H1 (cell line): ENCODE data around the gene DUSP9. TPM values are rescaled to one million over a fixed set of nuclear protein-coding genes. Genes with fewer than 3 reads are reported as not detected.

Source experiments
- CTCF ChIA-PET: fragments of 300-600 bp; sonication (Branson Sonifier 250); formaldehyde crosslinking; loops from one replicate; lab custom pipeline; 2021; ENCODE audit not compliant: partially characterized antibody; lab: Charles Lee
- POLR2A ChIA-PET: fragments of 300-600 bp; sonication (Branson Sonifier 250); formaldehyde crosslinking; loops from one replicate; lab custom pipeline; 2021; ENCODE audit warnings: inconsistent platforms; ENCODE audit not compliant: partially characterized antibody; lab: Charles Lee
- DNase-seq, 2 experiments: peaks; one replicate each; pipeline versions ENCODE4 v3.0.0 to v3.0.0-alpha.2; 2010 to 2022; ENCODE audit warnings: low spot score in 2 of 2, low read depth in 1 of 2, mixed read lengths in 1 of 2
- FAIRE-seq: peaks from 2 replicates; lab custom pipeline; 2011; peaks lifted over from hg19 to GRCh38; lab: Jason Lieb, UNC
- H2AFZ ChIP-seq: 2 replicates; pipeline ENCODE4 v1.8.1; 2012; ENCODE audit warnings: low read length, inconsistent platforms
- H2AK5ac ChIP-seq: 2 replicates; pipeline ENCODE4 v1.6.1; 2013; ENCODE audit warnings: low read depth, low read length
- H2BK120ac ChIP-seq: replicated peaks from 2 replicates; pipeline ENCODE3; 2013; ENCODE audit warnings: low read depth, low read length, inconsistent platforms
- H2BK12ac ChIP-seq: 2 replicates; pipeline ENCODE4 v1.6.1; 2013; ENCODE audit warnings: low read depth, low read length
- H2BK15ac ChIP-seq: 2 replicates; pipeline ENCODE4 v1.6.1; 2013; ENCODE audit warnings: low read length
- H2BK20ac ChIP-seq: 2 replicates; pipeline ENCODE4 v1.6.1; 2013; ENCODE audit warnings: low read length
- H2BK5ac ChIP-seq: 2 replicates; pipeline ENCODE4 v1.6.1; 2013; ENCODE audit warnings: low read depth, low read length
- H3K14ac ChIP-seq: 2 replicates; pipeline ENCODE4 v1.6.1; 2013; ENCODE audit warnings: inconsistent platforms; ENCODE audit not compliant: insufficient read length
- H3K18ac ChIP-seq: 2 replicates; pipeline ENCODE4 v1.6.1; 2013; ENCODE audit warnings: low read length; ENCODE audit errors: extremely low read depth
- H3K23ac ChIP-seq: 2 replicates; pipeline ENCODE4 v1.6.1; 2013; ENCODE audit warnings: inconsistent platforms; ENCODE audit not compliant: insufficient read length
- H3K23me2 ChIP-seq: 2 replicates; pipeline ENCODE4 v1.6.1; 2013; ENCODE audit warnings: low read depth, low read length
- H3K27ac ChIP-seq: 2 replicates; pipeline ENCODE4 v1.6.1; 2011; ENCODE audit warnings: low read depth, low read length, inconsistent platforms
- H3K27me3 ChIP-seq, 4 experiments: replicated peaks in 1 of 4; 1 replicate in 1 of 4; 2 replicates in 3 of 4; pipeline versions ENCODE4 v1.6.1 to v1.8.1; 2011 to 2013; ENCODE audit warnings: low read length in 3 of 4, mild to moderate bottlenecking in 3 of 4, inconsistent platforms in 2 of 4, mixed read lengths in 2 of 4, moderate library complexity in 1 of 4; ENCODE audit not compliant: control insufficient read depth in 3 of 4, insufficient read depth in 3 of 4; ENCODE audit errors: extremely low read depth in 1 of 4
- H3K36me3 ChIP-seq, 4 experiments: 2 replicates each; pipeline versions ENCODE4 v1.6.1 to v1.8.1; 2011 to 2013; ENCODE audit warnings: mild to moderate bottlenecking in 4 of 4, low read length in 3 of 4, moderate library complexity in 2 of 4, control low read depth in 1 of 4, inconsistent platforms in 1 of 4; ENCODE audit not compliant: insufficient read depth in 4 of 4, control insufficient read depth in 2 of 4
- H3K4ac ChIP-seq: replicated peaks from 2 replicates; pipeline ENCODE3; 2013; ENCODE audit warnings: low read length, low read depth, mixed read lengths, inconsistent platforms; ENCODE audit not compliant: insufficient read length
- H3K4me1 ChIP-seq, 4 experiments: replicated peaks in 1 of 4; 1 replicate in 1 of 4; 2 replicates in 3 of 4; pipeline versions ENCODE4 v1.6.1 to v1.8.1; 2011 to 2013; ENCODE audit warnings: low read length in 3 of 4, inconsistent platforms in 2 of 4, mixed read lengths in 1 of 4; ENCODE audit not compliant: insufficient read depth in 4 of 4, control insufficient read depth in 3 of 4
- H3K4me2 ChIP-seq, 2 experiments: 2 replicates each; pipeline versions ENCODE4 v1.6.1 to v1.8.1; 2011 to 2013; ENCODE audit warnings: low read depth in 2 of 2, low read length in 2 of 2, control low read depth in 1 of 2, inconsistent platforms in 1 of 2, mild to moderate bottlenecking in 1 of 2; ENCODE audit not compliant: insufficient read depth in 1 of 2
- H3K4me3 ChIP-seq, 4 experiments: fragments of 200-600, 300-600 bp in 1 of 4; sonication (generic), shearing (Covaris generic), sonication (Bioruptor Twin) in 1 of 4; 2 replicates each; pipeline versions ENCODE4 v1.5.1 to v1.8.1; 2011 to 2016; ENCODE audit warnings: low read length in 4 of 4, low read depth in 3 of 4, control low read depth in 2 of 4, inconsistent platforms in 2 of 4, mild to moderate bottlenecking in 2 of 4, mixed read lengths in 1 of 4, moderate library complexity in 1 of 4; ENCODE audit not compliant: insufficient read depth in 2 of 4; ENCODE audit errors: extremely low read depth in 1 of 4
- H3K56ac ChIP-seq: replicated peaks from 2 replicates; pipeline ENCODE3; 2013; ENCODE audit warnings: low read depth, mild to moderate bottlenecking, mixed read lengths, low read length, inconsistent platforms; ENCODE audit not compliant: insufficient read length
- H3K79me1 ChIP-seq: 2 replicates; pipeline ENCODE4 v1.6.1; 2013; ENCODE audit warnings: low read depth, low read length, control low read depth
- H3K79me2 ChIP-seq, 2 experiments: 2 replicates each; pipeline versions ENCODE4 v1.6.1 to v1.8.1; 2012 to 2013; ENCODE audit warnings: low read length in 2 of 2, mild to moderate bottlenecking in 2 of 2, inconsistent platforms in 1 of 2; ENCODE audit not compliant: insufficient read depth in 2 of 2, control insufficient read depth in 1 of 2
- H3K9ac ChIP-seq, 4 experiments: replicated peaks in 1 of 4; 1 replicate in 1 of 4; 2 replicates in 3 of 4; pipeline versions ENCODE4 v1.6.1 to v1.8.1; 2011 to 2013; ENCODE audit warnings: low read depth in 3 of 4, low read length in 3 of 4, control low read depth in 2 of 4, mild to moderate bottlenecking in 2 of 4, moderate library complexity in 2 of 4, inconsistent platforms in 1 of 4; ENCODE audit errors: extremely low read depth in 1 of 4
- H3K9me3 ChIP-seq, 2 experiments: 2 replicates each; pipeline versions ENCODE4 v1.6.1 to v1.8.1; 2012 to 2013; ENCODE audit warnings: mild to moderate bottlenecking in 2 of 2, moderate library complexity in 2 of 2, control low read depth in 1 of 2, inconsistent platforms in 1 of 2, low read depth in 1 of 2, low read length in 1 of 2, mixed read lengths in 1 of 2; ENCODE audit not compliant: insufficient read depth in 2 of 2
- H4K20me1 ChIP-seq, 2 experiments: replicated peaks in 1 of 2; 2 replicates each; pipeline versions ENCODE3 to v1.8.1; 2011 to 2013; ENCODE audit warnings: inconsistent platforms in 2 of 2, low read length in 2 of 2, mild to moderate bottlenecking in 1 of 2; ENCODE audit not compliant: insufficient read depth in 2 of 2, control insufficient read depth in 1 of 2
- H4K5ac ChIP-seq: 2 replicates; pipeline ENCODE4 v1.6.1; 2013; ENCODE audit warnings: low read length, low read depth, mixed read lengths, inconsistent platforms; ENCODE audit not compliant: insufficient read length
- H4K8ac ChIP-seq: 2 replicates; pipeline ENCODE4 v1.8.0; 2013; ENCODE audit warnings: mild to moderate bottlenecking, moderate library complexity, low read length, inconsistent platforms; ENCODE audit not compliant: insufficient read depth; ENCODE audit errors: extremely low read depth
- H4K91ac ChIP-seq: replicated peaks from 2 replicates; pipeline ENCODE3; 2013; ENCODE audit warnings: low read length, mixed read lengths, inconsistent platforms; ENCODE audit not compliant: insufficient read length
- BRCA1 ChIP-seq: IDR thresholded peaks from 2 replicates; pipeline ENCODE4 v1.6.1; 2012; ENCODE audit warnings: low read depth, low read length, improper control_type of control experiment
- CBX8 ChIP-seq: fragments of 300-800, 300-1000 bp; sonication (generic); IDR thresholded peaks from 2 replicates; pipeline ENCODE4 v1.7.1; 2016; ENCODE audit warnings: low read depth, low read length, borderline replicate concordance
- FOSL1 ChIP-seq: IDR thresholded peaks from 2 replicates; pipeline ENCODE4 v1.6.1; 2011; ENCODE audit warnings: mild to moderate bottlenecking, low read depth, low read length, moderate library complexity; ENCODE audit not compliant: insufficient read depth
- GABPA ChIP-seq: IDR thresholded peaks from 2 replicates; pipeline ENCODE4 v1.6.1; 2011; ENCODE audit warnings: mild to moderate bottlenecking, low read length, moderate library complexity, borderline replicate concordance; ENCODE audit not compliant: insufficient read depth
- HDAC2 ChIP-seq, 2 experiments: fragments of 300-600 bp in 1 of 2; sonication (generic) in 1 of 2; IDR thresholded peaks; 2 replicates each; pipeline ENCODE4 v1.6.1; 2011 to 2012; ENCODE audit warnings: low read depth in 2 of 2, low read length in 2 of 2, mild to moderate bottlenecking in 2 of 2, moderate library complexity in 2 of 2, borderline replicate concordance in 1 of 2, inconsistent platforms in 1 of 2
- POLR2AphosphoS5 ChIP-seq: IDR thresholded peaks from 2 replicates; pipeline ENCODE4 v1.6.1; 2011; ENCODE audit warnings: low read depth, low read length
- SRF ChIP-seq: IDR thresholded peaks from 2 replicates; pipeline ENCODE4 v1.6.1; 2011; ENCODE audit warnings: mild to moderate bottlenecking, low read depth, low read length, moderate library complexity
- TEAD4 ChIP-seq: IDR thresholded peaks from 2 replicates; pipeline ENCODE4 v1.6.1; 2012; ENCODE audit warnings: low read depth, low read length, inconsistent platforms, mixed read lengths
- WGBS, 2 experiments: shearing (Covaris generic) in 1 of 2; methylation state at CpG; one replicate each; pipeline versions ENCODE4 v1.1.6 to v1.1.7; 2013 to 2015; ENCODE audit warnings: low lambda C conversion rate in 2 of 2, mixed read lengths in 2 of 2, inconsistent platforms in 1 of 2, low coverage in 1 of 2, missing lambda C conversion rate in 1 of 2; ENCODE audit not compliant: insufficient replicate concordance in 2 of 2, insufficient coverage in 1 of 2, insufficient read length in 1 of 2; ENCODE audit errors: extremely low coverage in 1 of 2, missing lambda C conversion rate in 1 of 2; 5-methylcytosine and 5-hydroxymethylcytosine counted together
- polyA plus RNA-seq, 7 experiments: library from polyadenylated mRNA; depleted of rRNA in 3 of 7; stranded (reverse) in 5 of 7; unstranded in 2 of 7; fragments of >200 nt in 5 of 7; fragments of 200-250 nt in 2 of 7; gene quantifications; 1 replicate in 5 of 7; 2 replicates in 1 of 7; 4 replicates in 1 of 7; pipeline versions ENCODE4 v1.2.1 to v1.2.3, GENCODE V29; 2011 to 2013; ENCODE audit warnings: missing spikeins in 2 of 7, mixed read lengths in 2 of 7
- total RNA-seq: library from RNA; stranded (reverse); fragmentation: NEBNext Ultra II Directional; extraction: Animal tissue kit (Norgen Biotek cat#: 25700); gene quantifications from 2 replicates; pipeline ENCODE4 v1.2.1, GENCODE V29; 2021
- TF ChIP-seq, protein P1 (sequence below): IDR thresholded peaks from 2 replicates; pipeline ENCODE4 v1.6.1; 2012; ENCODE audit warnings: inconsistent platforms

DUSP9 gene
- total and polyA plus RNA-seq, 2 of the 8 experiments (the other 6 are each of a cell fraction or from before 2014, with no cell fraction given): 0.80 to 1.1 TPM

DNA sequence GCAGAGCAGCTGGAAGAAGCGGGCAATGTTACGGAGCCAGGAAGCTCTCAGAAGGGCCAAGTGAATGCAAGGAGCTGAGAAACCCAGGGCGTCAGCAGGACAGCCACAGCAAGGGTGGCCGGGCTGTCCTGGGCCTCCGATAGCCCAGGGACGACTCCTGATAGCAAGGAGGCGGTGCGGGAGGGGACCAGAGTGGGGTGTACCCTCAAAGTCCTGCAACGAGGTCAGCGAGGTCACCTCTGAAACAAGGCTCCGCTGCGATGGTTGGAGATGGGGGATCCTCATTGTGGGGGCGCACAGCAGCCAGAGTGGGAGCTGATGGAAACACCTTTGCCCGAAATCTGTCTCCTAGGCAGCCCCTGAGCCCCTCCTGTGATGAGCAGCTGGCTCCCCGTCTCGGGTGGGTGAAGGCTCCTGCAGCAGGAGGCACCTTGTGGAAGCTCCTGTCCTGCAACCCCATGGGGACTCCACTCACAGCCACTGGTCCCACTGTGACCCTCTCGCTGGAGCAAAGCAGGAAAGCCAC is 43.8 kb upstream of the DUSP9 start:
- Histone ChIP-seq H4K8ac (no peak overlapping the region), H3K27me3 (peaks cover 0 to 8% (median 0%) of the 10 kb centered on the region in 4 experiments; a peak in 3 of 7 replicates), H2BK20ac (no peak overlapping the region), H3K14ac (no peak overlapping the region), H3K4ac (no peak overlapping the region)
- 85% methylated on average over 17 of the region's 17 CpGs; no CpG with 5 or more reads in 1 of the 2 experiments for WGBS, 2 experiments
- no peak for TF ChIP-seq BRCA1
- no peak for TF ChIP-seq CBX8
- no peak for TF ChIP-seq SRF
- no peak for TF ChIP-seq TEAD4
- TF ChIP-seq POLR2AphosphoS5: no peak
- TF ChIP-seq, protein P1, sequence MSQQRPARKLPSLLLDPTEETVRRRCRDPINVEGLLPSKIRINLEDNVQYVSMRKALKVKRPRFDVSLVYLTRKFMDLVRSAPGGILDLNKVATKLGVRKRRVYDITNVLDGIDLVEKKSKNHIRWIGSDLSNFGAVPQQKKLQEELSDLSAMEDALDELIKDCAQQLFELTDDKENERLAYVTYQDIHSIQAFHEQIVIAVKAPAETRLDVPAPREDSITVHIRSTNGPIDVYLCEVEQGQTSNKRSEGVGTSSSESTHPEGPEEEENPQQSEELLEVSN: no peak
- no peak for TF ChIP-seq GABPA
- no peak for TF ChIP-seq FOSL1
- no peak for TF ChIP-seq HDAC2 (IDR thresholded peaks at IDR 0.05; ENCODE audit: borderline replicate concordance in 1 of 2, low read depth in 2 of 2, low read length in 2 of 2)
- TF ChIP-seq, all 59 proteins: peak for 0
- Histone ChIP-seq H3K9ac (no peak overlapping the region), H4K5ac (no peak overlapping the region), H3K4me2 (no peak overlapping the region), H3K23me2 (peaks cover 3% of the 10 kb centered on the region; the same call in 1 of the 2 replicates), H2BK12ac (no peak overlapping the region), H3K23ac (no peak overlapping the region), H3K36me3 (no peaks in the 10 kb centered on the region), H3K27ac (no peak overlapping the region), H4K91ac (no peak overlapping the region), H2BK5ac (no peak overlapping the region), H3K4me1 (peaks cover 0 to 4% (median 0%) of the 10 kb centered on the region in 4 experiments; a peak in 1 of 7 replicates), H3K4me3 (no peak overlapping the region), H3K18ac (no peak overlapping the region), H3K9me3 (no peaks in the 10 kb centered on the region), H2BK120ac (no peak overlapping the region), H3K79me2 (no peaks in the 10 kb centered on the region), H2AFZ (no peak overlapping the region), H4K20me1 (no peaks in the 10 kb centered on the region), H3K79me1 (no peaks in the 10 kb centered on the region), H2BK15ac (no peak overlapping the region), H2AK5ac (no peak overlapping the region), H3K56ac (no peak overlapping the region)
- ChIA-PET CTCF (interaction anchor here (0.7 to 4.5 kb wide), 6 partner anchors 8 to 133 kb away, joined by 3 to 22 read pairs (median 3); partner anchors contain the start of gene HAUS7), POLR2A (no interaction called here)
- no peak for DNase-seq
- no peak for FAIRE-seq
